RPMI8226 (cell line): ENCODE measurements around the gene HYPK.
"Not testable (repeated sequence)": the region's sequence is repeated elsewhere in the genome, so short reads cannot be mapped to it uniquely, and the experiment has no call there.

Source experiments
- DNase-seq: peaks from one replicate; pipeline ENCODE4 v3.0.0-alpha.2; 2015

Gene HYPK

DNA sequence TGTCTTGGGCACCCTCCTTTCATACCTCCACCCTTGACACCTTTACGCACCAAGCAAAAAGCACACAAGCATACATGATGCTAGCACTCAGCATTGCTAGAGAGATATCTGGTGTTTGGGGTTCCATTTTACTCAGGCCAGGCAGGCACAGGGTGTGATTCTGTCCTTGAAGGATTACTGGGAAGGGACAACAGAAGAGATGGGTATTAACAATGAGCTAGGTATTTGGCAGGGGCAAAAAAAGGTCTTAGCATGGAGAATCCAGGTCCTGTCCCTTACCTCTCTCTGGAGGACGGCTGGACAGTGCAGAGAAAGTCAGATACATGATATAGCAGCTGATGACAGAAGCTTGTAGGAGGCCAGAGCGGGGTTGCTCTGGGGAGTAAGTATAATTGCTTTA lies 3.8 kb upstream of the HYPK start:
- no peak for DNase-seq

DNA sequence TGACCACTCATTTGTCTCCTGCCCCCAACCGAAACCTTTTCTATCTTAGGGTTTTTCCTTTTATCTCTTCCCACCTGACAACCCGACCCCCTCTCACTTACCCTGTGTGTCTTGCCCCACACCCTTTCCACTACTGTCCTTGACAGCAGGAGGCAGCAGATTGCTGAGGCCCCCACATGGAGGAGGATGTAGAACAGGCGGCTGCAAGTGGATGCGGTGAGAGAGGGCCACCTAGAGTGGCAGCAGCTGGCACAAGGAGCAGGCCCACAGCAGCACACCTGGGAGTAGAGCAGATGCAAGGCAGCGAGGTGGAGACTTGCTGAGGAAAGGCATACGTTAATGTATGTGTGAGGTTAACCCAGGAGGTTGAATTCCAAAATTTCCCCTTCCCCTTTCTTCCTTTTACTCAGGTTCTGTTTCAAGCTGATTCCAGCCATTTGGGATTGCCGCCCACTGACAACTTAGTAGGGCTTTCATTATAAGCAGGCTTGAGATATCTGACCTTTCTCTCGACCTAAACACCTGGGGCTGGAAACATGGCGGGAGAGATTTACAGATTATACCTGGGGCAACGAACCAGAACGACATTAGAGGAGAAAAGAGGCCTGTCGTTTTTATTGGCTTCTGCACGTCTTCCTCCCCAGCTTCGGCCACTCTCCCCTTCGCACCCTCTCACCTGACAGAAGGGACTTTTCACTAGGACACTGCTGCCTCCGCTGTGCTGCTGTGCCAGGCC lies 1.0 kb upstream of the HYPK start:
- DNase-seq, result no peak

DNA sequence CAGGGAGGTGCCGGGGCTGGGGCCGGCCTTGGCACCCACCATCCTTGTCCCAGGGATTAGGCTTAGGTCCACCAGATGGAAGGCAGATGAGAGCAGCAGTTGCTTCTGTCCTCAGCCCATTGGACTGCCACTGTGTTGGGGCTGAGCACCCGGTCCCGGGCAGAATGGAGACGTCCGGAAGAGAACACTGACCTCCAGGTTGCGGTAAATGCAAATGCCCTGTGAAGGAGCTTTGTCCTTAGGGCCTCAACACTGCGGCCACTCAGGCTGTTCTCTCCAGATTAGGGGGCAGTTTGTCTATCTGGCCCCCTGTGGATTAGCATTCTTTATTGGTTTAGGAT lies 484 bp upstream of the HYPK start, which contains the start of gene SERINC4:
Gene SERINC4, minus strand, starts transcription at position 276 of the 341 bp plus-strand sequence. Its CDS starts 234 bp downstream, at position 42.
- DNase-seq, result no peak

DNA sequence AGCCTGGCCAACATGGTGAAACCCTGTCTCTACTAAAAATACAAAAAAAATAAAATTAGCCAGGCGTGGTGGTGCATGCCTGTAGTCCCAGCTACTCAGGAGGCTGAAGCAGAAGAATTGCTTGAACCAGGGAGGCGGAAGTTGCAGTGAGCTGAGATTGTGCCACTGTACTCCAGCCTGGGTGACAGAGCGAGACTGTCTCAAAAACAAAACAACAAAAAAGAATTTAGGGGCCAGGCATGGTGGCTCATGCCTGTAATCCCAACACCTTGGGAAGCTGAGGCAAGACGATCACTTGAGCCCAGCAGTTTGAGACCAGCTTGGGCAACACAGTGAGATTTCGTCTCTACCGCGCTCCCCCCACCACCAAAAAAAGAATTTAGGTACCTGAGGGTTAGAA lies 2.3 kb downstream of the HYPK start:
- DNase-seq, result not testable (repeated sequence)

DNA sequence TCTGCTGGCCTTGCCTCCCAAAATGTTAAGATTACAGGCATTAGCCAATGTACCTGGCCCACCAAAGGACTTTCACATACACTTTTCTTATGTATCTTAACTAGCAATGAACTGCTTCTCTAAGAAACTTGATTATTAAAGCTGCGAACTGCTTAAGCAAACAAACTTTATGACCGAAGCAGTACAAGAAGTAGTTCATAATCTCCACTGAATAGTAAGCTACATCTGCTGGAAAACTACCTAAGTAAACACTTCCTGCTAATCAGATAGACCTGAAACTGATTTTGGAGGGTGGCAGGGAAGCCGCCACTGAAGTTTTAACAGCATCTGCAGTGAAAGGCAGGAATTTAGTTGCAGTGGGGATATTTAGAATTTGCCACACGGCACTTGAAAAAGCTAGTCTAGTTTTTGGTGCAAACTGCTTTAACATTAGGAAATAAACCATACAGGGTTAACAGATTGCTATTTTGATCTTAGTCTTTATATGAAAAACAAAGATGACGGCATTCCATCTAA lies 8.1 kb downstream of the HYPK start:
- DNase-seq, result no peak

DNA sequence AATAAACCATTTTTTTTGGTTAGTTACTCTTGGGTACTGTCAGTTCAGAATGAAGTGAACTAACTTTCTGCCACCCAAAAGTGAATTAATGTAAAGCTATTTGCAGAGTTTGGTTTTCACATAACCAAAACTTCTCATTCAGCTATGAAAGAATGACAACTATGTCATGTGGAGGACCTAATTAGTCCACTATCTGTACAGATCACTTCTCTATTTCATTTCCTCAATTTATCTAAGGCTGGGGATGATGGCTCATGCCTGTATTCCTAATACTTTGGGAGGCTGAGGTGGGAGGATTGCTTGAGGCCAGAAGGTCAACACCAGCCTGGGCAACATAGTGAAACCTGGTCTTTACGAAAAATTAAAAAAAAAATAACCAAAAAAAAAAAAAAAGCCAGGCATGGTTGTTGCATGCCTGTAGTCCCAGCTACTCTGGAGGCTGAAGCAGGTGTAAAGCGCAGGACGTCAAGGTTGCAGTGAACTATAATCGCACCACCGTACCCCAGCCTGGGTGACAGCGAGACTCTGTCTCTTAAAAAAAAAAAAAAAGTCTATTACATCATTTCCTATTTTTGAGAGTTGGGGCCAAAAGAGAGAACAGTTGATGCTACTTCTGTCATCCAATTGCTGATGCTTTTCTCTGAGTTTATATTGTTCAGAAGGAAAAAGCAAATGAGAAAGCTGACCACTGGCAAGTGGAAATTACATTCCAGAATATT lies 8.7 kb downstream of the HYPK start:
- DNase-seq, result no peak

DNA sequence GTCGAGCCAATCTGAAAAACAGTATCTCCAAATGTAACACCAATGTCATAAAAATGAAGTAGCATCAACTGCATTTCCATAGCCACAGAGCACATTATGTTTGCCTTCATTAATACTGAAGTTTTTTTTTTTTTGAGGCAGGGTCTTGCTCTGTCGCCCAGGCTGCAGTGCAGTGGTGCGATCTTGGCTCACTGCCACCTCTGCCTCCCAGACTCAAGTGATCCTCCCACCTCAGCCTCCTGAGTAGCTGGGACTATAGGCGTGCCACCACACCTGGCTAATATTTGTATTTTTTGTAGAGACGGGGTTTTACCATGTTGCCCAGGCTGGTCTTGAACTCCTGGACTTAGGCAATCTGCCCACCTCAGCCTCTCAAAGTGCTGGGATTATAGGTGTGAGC lies 14.7 kb downstream of the HYPK start:
- not testable (repeated sequence) for DNase-seq

DNA sequence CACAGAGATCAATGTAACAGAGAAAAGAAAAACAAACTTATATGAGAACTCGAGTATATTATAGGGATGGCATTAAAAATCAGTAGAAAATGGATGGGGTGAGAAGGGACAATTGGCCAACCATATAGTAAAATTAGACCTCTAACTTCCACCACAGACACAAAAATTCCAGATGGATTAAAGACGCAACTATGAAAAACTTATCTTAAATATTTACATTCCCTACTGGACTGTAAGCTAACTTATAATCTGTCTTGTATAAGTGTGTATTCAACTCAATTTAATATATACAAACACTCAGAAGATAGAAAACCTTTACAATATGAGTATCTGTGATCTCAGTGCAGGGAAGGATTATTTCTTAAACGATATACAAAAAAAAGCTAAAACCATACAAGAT lies 21.1 kb downstream of the HYPK start:
- no peak for DNase-seq

DNA sequence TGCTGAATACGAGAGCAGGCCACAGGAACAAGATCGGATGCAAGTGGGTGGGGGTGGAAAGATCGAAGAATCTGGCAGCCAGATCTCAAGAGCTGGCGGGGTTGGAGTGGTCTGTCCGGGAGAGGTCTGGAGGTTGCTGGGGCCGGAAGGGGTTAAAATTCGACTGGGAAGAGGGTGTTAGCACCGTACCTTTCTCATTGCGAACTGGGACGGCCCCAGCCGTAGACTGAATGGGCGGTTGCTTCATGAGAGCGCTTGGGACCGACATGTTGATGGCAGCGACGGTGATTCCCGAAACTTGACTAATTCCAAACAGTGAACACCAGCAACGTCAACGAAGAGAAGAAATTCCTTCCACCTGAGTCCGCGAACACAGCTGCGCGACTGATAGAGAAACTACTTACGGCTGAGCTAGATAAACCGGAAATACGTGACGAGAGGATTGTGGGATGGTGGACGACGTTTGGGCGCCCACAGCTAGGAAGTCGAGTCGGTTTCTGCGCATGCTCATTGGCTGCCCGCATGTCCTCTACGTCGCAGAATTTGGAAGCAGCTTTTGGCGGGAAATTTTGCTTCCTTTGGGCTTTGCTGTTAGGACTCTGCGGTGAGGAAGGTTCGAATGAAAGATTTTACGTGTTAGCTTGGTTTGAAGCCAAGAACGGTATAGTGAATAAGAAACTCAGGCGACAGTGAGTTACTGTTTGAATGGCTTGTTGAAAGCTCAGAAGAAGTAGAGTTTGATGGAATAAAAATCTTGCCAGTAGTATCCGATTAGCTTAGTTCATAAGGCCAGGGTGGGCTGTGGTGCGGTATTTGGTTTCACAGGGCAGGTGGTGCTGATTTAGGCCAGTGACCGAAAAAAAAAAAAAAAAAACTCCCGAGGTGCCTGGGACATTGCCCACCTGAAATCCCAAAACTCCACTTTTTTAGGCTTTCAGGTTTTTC lies 24.2 kb downstream of the HYPK start, which contains the start of gene MFAP1:
Gene MFAP1, minus strand, starts transcription at position 389 of the 945 bp plus-strand sequence. Its CDS starts 121 bp downstream, at position 268.
- peak; percentile 95 for DNase-seq

DNA sequence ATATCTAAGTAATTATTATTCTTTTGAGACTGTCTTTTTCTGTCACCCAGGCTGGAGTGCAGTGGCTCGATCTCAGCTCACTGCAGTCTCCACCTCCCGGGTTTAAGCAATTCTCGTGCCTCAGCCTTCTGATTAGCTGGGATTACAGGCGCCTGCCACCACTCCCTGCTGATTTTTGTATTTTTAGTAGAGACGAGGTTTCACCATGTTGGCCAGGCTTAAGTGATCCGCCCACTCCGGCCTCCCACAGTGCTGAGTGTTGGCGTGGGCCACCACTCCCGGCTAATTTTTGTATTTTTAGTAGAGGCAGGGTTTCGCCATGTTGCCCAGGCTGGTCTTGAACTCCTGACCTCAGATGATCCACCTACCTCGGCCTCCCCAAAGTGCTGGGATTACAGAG lies 24.9 kb downstream of the HYPK start:
- not testable (repeated sequence) for DNase-seq

DNA sequence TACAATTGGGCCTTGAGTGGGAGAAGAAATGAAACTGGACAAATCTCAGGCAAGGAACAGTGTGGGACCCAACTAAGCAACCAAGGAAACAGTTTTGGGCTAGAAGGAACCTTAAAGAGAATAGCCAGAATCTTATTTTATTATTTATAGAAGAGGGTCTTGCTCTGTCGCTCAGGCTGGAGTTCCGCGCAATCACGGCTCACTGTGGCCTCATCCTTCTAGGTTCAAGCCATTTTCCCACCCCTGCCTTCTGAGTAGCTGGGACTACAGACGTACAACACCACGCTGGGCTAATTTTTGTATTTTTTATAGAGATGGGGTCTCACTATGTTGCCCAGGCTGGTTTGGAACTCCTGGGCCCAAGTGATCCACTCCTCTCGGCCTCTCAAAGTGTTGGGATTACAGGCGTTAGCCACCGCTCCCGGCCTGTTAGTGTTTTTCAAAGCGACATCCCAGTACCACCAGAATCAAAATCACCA lies 25.7 kb downstream of the HYPK start:
- no peak for DNase-seq

DNA sequence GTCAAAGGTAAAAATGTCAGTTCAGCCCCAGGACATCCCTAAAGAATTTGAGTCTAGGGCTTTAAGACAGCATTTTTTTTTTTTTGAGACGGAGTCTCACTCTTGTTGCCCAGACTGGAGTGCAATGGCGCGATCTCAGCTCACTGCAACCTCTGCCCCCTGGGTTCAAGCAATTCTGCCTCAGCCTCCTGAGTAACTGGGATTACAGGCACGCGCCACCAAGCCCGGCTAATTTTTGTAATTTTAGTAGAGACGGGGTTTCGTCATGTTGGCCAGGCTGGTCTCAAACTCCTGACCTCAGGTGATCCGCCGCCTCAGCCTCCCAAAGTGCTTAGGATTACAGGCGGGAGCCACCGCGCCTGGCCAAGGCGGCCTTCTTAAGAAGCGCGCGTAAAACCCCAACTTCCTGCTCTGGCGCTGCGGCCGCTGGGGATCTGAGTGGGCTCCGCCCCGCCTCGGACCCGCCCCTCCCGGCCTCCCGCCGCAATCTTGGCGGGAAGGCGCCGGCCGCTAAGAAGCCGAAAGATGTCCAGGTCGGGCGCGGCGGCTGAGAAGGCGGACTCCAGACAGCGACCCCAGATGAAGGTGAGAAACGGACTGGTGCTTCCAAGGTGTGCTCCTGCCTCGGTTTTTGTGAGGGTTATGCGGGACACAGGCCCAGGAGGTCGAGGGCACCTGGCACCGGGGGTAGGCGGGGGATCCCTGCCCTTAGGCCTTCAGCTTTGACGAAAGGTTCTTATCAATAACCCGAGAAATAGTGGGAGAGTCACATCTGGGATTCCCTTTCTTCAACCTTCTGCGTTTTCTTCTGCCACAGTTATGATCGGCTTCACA lies 26.3 kb downstream of the HYPK start, which contains the start of gene WDR76:
Gene WDR76, plus strand, starts transcription at position 495 of the 834 bp plus-strand sequence. Its CDS starts 31 bp downstream, at position 526.
- DNase-seq, result peak; percentile 89

DNA sequence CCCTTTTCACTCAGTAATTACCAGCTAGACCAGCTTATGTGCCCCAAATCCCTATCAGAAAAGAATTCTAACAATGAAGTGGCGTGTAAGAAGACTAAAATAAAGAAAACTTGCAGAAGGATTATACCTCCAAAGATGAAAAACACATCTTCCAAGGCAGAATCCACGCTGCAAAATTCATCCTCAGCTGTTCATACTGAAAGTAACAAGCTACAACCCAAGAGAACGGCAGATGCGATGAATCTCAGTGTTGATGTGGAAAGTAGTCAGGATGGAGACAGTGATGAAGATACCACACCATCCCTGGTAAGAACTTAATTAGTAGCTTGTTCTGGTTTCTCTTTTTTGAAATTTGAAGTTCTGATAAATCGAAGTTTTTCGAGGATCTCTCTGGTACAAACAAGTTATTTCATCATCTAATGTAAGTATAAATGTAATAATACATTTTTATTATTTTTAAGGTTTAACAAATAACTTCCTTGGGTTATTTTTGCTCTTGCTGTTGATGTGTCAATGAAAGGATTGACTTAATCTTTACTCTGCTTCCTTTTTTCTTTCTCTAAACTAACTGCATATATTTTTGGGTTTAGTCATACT lies 27.8 kb downstream of the HYPK start:
- DNase-seq, result peak; percentile 29

DNA sequence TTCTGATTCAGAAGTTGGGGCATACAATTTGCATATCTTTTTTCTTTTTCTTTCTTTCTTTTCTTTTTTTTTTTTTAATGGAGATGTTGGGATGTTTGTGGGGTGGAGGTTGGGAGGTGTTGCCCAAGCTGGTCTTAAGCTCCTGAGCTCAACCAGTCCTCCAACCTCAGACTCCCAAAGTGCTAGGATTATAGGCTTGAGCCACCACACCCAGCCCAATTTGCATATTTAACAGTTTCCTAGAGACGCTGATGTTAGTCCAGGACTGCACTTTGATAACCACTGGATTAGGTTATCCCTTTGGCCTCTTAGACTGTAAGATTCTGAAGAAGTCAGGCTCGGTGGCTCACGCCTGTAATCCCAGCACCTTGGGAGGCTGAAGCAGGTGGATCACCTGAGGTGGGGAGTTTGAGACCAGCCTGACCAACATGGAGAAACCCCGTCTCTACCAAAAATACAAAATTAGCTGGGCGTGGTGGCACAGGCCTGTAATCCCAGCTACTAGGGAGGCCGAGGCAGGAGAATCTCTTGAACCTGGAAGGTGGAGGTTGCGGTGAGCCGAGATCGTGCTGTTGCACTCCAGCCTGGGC lies 29.6 kb downstream of the HYPK start:
- not testable (repeated sequence) for DNase-seq

DNA sequence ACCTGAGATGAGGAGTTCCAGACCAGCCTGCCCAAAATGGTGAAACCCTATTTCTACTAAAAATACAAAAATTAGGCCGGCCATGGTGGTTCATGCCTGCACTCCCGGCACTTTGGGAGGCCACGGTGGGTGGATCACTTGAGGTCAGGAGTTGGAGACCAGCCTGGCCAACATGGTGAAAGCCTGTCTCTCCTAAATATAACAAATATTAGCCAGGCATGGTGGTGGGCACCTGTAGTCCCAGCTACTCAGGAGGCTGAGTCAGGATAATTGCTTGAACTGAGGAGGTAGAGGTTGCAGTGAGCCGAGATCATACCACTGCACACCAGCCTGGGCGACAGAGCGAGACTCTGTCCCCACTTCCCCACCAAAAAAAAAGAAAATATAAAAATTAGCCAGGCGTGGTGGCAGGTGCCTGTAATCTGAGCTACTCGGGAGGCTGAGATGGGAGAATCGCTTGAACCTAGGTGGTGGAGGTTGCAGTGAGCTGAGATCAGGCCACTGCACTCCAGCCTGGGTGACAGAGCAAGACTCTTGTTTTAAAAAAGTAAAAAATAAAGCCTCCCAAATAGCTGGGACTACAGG lies 30.4 kb downstream of the HYPK start:
- DNase-seq, result not testable (repeated sequence)

DNA sequence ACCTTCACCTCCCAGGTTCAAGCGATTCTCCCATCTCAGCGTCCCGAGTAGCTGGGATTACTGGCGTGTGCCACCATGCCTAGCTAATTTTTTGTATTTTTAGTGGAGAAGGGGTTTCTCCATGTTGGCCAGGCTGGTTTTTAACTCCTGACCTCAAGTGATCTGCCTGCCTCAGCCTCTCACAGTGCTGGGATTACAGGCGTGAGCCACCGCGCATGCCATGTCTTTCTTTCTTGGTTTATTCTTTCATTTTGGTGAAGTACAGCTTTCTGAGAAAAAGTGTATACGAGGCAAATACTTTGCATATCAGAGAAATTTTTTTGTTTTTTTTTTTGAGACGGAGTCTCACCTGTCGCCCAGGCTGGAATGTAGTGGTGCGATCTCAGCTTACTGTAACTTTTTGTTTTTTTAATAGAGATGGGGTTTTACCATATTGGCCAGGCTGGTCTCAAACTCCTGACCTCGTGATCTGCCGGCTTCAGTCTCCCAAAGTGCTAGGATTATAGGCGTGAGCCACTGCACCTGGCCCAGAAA lies 31.2 kb downstream of the HYPK start:
- not testable (repeated sequence) for DNase-seq

DNA sequence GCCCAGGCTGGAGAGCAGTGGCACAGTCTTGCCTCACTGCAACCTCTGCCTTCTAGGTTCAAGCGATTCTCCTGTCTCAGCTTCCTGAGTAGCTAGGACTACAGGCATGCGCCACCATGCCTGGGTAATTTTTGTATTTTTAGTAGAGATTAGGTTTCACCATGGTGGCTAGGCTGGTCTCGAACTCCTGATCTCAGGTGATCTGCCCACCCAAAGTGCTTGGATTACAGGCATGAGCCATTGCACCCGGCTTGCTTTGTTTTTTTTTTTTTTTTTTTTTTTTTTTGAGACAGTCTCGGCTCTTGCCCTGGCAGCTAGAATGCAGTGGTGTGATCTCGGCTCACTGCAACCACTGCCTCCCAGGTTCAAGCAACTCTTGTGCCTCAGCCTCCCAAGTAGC lies 32.1 kb downstream of the HYPK start:
- not testable (repeated sequence) for DNase-seq

DNA sequence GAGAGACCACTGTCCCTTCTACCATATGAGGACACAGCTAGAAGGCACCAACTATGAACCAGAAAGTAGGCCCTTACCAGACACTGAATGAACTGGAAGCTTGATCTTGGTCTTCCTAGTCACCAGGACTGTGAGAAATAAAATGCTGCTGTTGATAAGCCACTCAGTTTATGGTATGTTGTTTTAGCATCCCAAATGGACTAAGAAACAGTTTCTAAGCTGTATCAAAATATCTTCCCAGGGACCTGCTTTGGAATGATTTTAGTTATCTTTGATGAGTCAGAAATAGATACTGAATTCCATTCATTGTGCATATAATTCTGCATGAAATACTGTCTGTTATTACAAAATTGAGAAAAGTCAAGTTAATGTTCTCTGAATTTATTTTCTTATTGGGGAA lies 45.0 kb downstream of the HYPK start:
- DNase-seq, result no peak

DNA sequence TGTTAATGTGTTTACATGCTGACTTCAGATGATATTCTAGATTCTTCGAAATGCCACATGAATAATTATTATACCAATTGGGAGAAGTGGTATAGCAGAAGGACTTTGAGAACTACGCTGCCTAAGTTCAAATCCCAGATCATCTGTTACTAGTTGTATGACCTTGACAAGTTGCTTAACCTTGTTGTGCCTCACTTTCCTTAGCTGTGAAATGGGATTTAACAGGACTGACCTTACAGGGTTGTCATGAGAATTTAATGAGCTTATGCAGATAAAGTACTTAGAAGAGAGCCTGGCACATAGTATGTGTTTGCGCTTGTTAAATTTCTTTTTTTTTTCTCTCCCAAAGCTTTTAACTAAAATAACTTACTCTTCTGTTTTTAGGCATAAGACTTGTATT lies 50.9 kb downstream of the HYPK start:
- no peak for DNase-seq

DNA sequence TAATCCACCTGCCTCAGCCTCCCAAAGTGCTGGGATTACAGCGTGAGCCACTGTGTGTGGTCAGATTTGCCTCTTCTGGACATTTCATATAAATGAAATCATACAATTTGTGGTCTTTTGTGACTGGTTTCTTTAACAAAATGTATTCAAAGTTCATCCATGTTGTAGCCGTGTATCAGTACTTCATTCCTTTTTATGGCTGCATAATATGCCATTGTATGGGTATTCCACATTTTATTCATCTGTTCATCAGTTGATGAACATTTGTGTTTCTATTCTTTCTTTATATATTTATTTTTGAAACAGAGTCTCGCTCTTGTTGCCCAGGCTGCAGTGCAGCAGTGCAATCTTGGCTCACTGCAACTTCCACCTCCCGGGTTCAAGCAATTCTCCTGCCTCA lies 52.2 kb downstream of the HYPK start:
- no peak for DNase-seq
